ENCODE results near the gene RMND1. TPM values are rescaled to one million over a fixed set of nuclear protein-coding genes. Genes with fewer than 3 reads are reported as not detected.
A peak's percentile ranks its signal among the peaks of the same experiment; 100 is the strongest.
"Not testable (repeated sequence)": the region's sequence is repeated elsewhere in the genome, so short reads cannot be mapped to it uniquely, and the experiment has no call there.

Gene RMND1
- total RNA-seq, 1 donor from 2014 or later: 25.3 TPM

GRCh38 chr6:151387175-151387970 is 64.6 kb downstream of the RMND1 start:
- DNase-seq (ENCODE audit: low read depth): no peak

- no peak for DNase-seq (ENCODE audit: low read depth)
Measured at GRCh38 chr6:151385177-151385576, 66.7 kb downstream of the RMND1 start.

- DNase-seq (ENCODE audit: low read depth): no peak
Measured at GRCh38 chr6:151384151-151384550, 67.8 kb downstream of the RMND1 start.

- not testable (repeated sequence) for DNase-seq (ENCODE audit: low read depth)
Measured at GRCh38 chr6:151382631-151383030, 69.3 kb downstream of the RMND1 start.

DNA sequence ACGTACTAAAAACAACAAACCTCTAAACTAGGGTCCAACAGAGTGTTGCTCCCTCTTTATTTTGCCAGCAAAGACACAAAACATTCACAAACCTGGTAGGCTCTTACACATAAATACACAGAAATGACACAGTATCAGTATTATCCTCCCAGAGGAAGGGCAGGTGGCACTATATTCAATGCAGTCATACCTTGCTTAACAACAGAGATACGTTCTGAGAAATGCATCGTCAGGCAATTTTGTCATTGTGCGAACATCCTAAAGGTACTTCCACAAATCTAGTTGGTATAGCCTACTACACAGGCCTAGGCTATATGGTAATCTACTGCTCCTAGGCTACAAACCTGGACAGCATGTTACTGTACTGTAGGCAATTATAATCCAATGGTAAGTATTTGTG is 70.2 kb downstream of the RMND1 start:
- no peak for DNase-seq (ENCODE audit: low read depth)

- DNase-seq (ENCODE audit: low read depth): no peak
Measured at GRCh38 chr6:151380848-151381205, 71.1 kb downstream of the RMND1 start.

DNA sequence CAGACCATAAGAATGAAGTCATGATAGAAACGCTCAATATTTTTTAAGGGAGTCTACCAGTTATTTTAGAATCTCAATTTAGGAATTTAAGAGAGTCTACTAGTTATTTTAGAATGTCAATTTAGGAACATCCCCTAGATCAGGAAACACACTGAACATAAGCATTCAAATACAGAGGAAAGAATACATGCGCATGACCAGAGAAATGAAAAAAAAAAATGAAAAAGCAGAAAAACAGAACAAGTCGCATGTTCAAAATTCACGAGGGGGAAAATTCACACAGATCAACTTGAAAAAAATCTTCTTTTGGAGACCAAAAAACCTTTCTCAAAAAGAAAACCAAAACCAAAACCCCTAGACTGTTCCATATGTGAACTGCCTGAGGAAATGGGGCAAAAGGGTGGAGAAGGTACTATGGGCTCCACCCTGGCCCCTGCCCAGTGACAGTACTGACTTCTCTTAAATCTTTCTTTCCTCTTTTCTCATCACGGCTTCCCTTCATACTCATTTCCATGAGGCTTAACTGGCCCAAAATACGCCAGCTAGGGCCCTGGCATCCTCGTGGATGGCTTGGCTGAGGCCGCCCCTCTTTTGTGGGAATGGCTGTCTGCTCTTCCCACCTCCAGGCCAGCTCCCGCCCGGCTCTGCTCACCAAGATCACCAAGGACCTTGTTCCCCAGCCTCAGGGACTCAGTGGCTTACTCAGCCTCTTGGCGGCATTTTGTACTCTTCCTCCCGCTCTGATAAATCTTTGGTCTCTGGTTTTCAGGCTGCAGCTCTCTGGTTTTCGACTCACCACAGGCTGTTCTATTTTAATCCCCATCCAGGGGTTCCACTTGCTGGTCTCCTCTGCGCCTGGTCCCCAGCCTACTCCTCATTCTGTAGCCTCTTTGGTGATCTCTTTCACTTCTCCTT is 71.7 kb downstream of the RMND1 start:
- peak; percentile 70 for DNase-seq (ENCODE audit: low read depth)

DNA sequence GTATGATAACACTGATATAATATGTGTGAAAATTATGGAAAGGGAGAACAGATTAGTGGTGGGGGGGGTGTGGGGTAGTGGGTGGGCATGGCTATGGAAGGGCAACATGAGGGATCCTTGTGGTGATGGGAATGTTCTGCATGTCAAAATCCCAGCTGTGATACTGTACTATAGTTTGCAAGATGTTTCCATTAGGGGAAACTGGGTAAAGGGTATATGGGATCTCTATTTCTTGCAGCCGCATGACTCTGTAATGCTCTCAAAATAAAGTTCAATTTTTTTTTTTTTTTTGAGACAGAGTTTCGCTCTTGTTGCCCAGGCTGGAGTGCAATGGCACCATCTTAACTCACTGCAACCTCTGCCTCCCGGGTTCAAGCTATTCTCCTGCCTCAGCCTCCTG is 74.8 kb downstream of the RMND1 start:
- DNase-seq (ENCODE audit: low read depth): no peak

DNA sequence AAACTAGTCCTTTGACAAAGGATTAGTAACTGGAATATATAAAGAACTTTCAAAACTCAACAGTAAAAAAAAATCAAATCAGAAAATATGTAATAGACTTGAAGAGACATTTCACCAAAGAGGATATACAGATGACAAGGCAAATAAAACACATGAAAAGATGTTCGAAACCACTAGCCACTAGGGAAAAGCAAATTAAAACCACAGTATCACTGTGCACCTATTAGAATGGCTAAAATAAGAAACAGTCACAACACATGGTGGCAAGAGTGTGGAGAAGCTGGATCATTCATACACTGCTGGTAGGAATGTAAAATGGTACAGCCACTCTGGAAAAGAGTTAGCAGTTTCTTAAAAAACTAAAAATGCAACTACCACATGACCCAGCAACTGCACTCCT is 75.5 kb downstream of the RMND1 start:
- DNase-seq (ENCODE audit: low read depth): peak; percentile 71

GRCh38 chr6:151375833-151376232 is 76.1 kb downstream of the RMND1 start:
- DNase-seq (ENCODE audit: low read depth): no peak

DNA sequence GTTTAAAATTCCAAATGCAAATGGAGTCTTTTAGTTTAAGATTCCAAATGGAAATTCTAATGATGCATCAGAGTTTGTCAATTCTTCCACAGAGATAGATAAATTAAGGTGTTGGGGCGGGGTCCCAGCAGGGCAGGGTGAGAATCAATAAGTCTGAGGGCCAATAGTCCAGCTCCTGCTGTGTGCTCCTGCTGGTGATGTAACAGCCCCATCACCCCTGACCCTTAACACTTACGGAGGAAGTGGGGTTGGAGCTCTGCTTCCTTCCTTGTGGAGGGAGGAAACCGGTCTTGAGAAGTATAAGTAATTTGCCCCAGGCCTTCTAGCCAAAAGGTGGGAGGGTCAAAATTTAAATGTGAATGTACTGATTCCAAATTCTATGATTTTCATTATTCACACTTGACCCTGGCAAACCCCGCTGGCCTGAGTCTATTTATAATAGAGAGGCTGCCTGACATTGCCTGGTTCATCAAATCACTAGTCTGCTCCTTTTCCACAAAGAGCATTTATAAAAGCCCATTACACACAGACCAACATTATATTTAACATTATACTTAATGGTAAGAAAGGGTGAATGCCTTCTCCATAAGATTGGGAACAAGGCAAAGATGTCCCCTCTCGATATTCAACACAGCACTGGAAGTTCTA is 77.8 kb downstream of the RMND1 start:
- no peak for DNase-seq (ENCODE audit: low read depth)

DNA sequence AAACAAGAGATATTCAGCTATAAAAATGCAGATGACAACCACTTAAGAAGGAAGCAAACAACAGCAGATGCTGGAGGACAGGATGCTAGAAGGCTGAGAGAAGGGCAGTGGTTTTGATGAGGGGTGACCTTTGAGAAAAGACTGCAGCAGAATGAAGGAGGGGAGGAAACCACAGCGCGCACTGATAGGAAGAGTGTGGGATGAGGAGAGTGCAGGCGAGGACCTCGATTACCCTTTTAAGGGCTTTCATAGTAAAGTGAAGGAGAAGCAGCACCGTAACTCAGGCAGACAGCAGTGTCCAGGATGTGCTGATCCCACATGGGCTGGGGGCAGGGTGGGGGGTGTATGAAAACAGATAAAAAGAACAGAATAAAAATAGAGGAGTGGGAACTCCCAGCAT is 79.8 kb downstream of the RMND1 start:
- DNase-seq (ENCODE audit: low read depth): no peak

- DNase-seq (ENCODE audit: low read depth): no peak
Measured at GRCh38 chr6:151370509-151371078, 81.3 kb downstream of the RMND1 start.

DNA sequence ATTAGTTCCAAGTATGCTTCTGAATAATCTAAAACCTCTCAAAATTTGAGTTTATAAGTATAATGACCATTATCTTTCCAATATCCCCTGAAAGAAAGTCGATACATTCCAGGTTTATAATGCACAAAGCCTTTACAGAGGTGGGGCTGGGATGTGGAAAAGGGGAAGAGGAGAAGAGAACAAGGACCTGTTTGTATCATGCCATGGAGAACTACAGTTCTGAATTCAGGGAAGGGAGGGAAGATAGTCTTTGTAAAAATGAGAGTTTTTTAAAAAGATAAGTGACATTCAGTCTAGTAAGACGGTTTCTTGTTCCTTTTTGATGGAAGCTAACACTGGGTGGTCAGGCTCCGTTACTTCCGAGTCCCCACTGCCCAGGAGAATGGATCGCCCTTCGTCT is 86.7 kb downstream of the RMND1 start:
- no peak for DNase-seq (ENCODE audit: low read depth)

DNA sequence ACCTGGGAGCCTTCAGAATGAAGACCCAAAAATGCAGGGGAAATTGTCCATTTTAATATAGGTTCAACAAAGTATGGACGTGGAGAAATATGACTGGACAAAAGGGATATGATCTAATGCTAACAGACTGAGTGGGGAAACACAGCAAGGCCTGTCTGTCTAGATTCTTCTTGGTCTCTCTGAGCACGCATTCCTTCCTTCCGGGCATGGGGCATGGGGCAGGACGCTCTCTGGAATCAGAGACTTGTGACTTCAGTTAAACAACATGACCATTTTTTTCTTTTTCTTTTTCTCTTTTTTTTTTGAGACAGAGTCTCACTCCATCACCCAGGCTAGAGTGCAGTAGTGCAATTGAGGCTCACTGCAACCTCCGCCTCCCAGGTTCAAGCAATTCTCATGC is 92.4 kb downstream of the RMND1 start:
- no peak for DNase-seq (ENCODE audit: low read depth)

GRCh38 chr6:151358475-151358874 is 93.5 kb downstream of the RMND1 start:
- no peak for DNase-seq (ENCODE audit: low read depth)

- DNase-seq (ENCODE audit: low read depth): no peak
Measured at GRCh38 chr6:151357758-151358436, 94.0 kb downstream of the RMND1 start.

DNA sequence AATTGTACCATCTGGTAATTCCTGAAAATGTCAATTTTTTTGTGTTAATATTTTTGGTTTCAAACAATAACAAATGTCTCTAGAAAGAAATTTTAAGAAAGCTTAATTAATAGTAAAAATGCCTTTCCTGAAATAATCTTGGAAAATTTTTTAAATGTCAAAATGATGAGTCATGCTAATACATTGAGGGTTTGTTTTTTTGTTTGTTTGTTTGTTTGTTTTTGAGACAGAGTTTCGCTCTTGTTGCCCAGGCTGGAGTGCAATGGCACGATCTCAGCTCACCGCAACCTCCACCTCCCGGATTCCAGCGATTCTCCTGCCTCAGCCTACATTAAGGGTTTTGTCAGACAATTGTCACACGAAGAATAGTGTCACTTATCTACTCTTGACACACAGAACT is 94.9 kb downstream of the RMND1 start:
- not testable (repeated sequence) for DNase-seq (ENCODE audit: low read depth)
